Breast epithelium (tissue), 4 donors: ENCODE data around the gene PLPPR1. TPM values are rescaled to one million over a fixed set of nuclear protein-coding genes. Genes with fewer than 3 reads are reported as not detected.

Source experiments
- DNase-seq, 2 donors: peaks; one replicate each; pipeline ENCODE4 v3.0.0-alpha.2; 2019; ENCODE audit warnings: low spot score in 2 of 2
- H3K27ac ChIP-seq, 2 donors: fragments of 200-600 bp; sonication (generic) in 1 of 2; one replicate each; pipeline ENCODE4 v1.5.1; 2016 to 2019; ENCODE audit warnings: mild to moderate bottlenecking in 1 of 2
- H3K27me3 ChIP-seq, 2 donors: fragments of 200-600 bp; sonication (generic) in 1 of 2; one replicate each; pipeline versions ENCODE4 v1.5.1 to v1.6.0; 2017 to 2019; ENCODE audit warnings: control low read depth in 1 of 2, mild to moderate bottlenecking in 1 of 2
- H3K36me3 ChIP-seq: fragments of 200-600 bp; one replicate; pipeline ENCODE4 v1.5.1; 2019
- H3K4me1 ChIP-seq, 2 donors: fragments of 200-600 bp; sonication (generic); one replicate each; pipeline ENCODE4 v1.5.1; 2016 to 2019; ENCODE audit warnings: control low read depth in 1 of 2
- H3K4me3 ChIP-seq, 3 donors: fragments of 200-600 bp; sonication (generic); 1 replicate in 2 of 3; 2 replicates in 1 of 3; pipeline ENCODE4 v1.5.1; 2016 to 2019; ENCODE audit warnings: mild to moderate bottlenecking in 3 of 3, moderate library complexity in 2 of 3
- H3K9me3 ChIP-seq, 2 donors: fragments of 200-600 bp; sonication (generic) in 1 of 2; one replicate each; pipeline ENCODE4 v1.5.1; 2016 to 2019; ENCODE audit warnings: control low read depth in 1 of 2
- POLR2A ChIP-seq: fragments of 450-650 bp; IDR thresholded peaks from one replicate; pipeline ENCODE4 v1.6.1; 2016; ENCODE audit warnings: antibody characterized with exemption, mild to moderate bottlenecking, moderate library complexity
- POLR2AphosphoS5 ChIP-seq, 3 donors: sonication (generic); formaldehyde crosslinking; IDR thresholded peaks; one replicate each; pipeline ENCODE4 v1.6.1; 2017; ENCODE audit warnings: antibody characterized with exemption in 3 of 3
- intact Hi-C: fragments of 100-400 bp; cut with DNase I; formaldehyde crosslinking; loops from one replicate; pipeline ENCODE4 v1.15.1; 2023; ENCODE audit warnings: low total_unique reads
- total RNA-seq, 3 donors: library from RNA; depleted of rRNA; stranded (reverse); fragments of >200 nt; gene quantifications; one replicate each; pipeline ENCODE4 v1.1.0, GENCODE V29; 2016
- TF ChIP-seq, protein P1 (sequence below), 3 donors: fragments of 450-650 bp; IDR thresholded peaks; one replicate each; pipeline ENCODE4 v1.5.1; 2016 to 2017; ENCODE audit warnings: antibody characterized with exemption in 3 of 3, mild to moderate bottlenecking in 3 of 3, moderate library complexity in 3 of 3

PLPPR1 gene
- total RNA-seq, 3 donors from 2014 or later = 0.66 to 2.2 TPM; not detected in 1

DNA sequence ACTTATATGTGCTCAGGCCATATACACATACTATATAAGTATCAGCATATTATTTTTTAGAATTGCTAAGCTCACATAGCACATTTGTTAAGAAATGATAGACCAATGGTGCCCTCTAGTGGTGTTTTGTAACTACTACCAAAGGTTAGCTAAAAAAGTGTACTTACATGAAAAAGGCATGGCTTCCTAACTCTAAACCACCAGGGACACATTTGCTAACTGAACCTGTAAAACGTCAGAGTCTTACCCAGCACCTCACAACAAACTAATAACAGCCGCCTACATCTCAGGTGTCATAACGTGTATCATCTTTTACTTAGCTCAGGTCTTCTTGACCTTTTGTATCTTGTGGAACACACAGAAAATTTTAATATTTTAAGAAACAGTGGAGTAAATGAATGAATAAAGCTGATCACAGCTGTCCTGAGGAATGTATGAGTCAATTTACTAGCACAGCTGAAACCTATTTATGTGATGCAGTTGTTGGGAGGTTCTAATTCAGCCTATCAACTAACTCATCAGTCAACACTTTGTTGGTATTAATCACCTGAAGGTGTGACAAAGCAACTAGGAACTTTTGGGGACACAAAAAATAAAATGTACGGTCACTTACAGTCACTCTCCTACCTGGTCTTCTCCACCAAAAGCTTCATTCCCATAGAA is 283.4 kb downstream of the PLPPR1 start:
- TF ChIP-seq, protein P1, sequence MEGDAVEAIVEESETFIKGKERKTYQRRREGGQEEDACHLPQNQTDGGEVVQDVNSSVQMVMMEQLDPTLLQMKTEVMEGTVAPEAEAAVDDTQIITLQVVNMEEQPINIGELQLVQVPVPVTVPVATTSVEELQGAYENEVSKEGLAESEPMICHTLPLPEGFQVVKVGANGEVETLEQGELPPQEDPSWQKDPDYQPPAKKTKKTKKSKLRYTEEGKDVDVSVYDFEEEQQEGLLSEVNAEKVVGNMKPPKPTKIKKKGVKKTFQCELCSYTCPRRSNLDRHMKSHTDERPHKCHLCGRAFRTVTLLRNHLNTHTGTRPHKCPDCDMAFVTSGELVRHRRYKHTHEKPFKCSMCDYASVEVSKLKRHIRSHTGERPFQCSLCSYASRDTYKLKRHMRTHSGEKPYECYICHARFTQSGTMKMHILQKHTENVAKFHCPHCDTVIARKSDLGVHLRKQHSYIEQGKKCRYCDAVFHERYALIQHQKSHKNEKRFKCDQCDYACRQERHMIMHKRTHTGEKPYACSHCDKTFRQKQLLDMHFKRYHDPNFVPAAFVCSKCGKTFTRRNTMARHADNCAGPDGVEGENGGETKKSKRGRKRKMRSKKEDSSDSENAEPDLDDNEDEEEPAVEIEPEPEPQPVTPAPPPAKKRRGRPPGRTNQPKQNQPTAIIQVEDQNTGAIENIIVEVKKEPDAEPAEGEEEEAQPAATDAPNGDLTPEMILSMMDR (IDR thresholded peaks at IDR 0.05) = peak in 2 of 3 donors; percentile 60 to 63
- TF ChIP-seq POLR2AphosphoS5 (IDR thresholded peaks at IDR 0.05) (no peak), POLR2A (no peak)
- Histone ChIP-seq H3K36me3 (no peaks in the 10 kb centered on the region), H3K27ac (no peak overlapping the region), H3K9me3 (no peaks in the 10 kb centered on the region), H3K4me1 (no peaks in the 10 kb centered on the region), H3K27me3 (no peaks in the 10 kb centered on the region), H3K4me3 (no peak overlapping the region)
- intact Hi-C loops = no loop called here
- DNase-seq = no peak

DNA sequence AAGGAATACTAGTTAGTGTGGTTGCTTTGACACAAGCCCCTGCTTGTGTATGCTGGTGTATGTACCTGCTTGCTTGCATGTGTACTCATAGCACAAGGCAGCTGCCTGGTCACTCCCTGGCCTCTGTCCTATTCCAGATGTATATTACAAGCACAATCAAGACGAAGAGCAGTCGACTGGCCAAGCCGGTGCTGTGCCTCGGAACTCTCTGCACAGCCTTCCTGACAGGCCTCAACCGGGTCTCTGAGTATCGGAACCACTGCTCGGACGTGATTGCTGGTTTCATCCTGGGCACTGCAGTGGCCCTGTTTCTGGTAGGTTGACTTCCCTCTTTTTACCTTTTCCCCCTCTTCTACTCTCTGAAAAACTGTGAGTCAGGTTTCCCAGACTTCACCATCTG is 284.1 kb downstream of the PLPPR1 start:
- DNase-seq = no peak
- no peaks in the 10 kb centered on the region for H3K4me1 ChIP-seq
- H3K27me3 ChIP-seq = no peaks in the 10 kb centered on the region
- intact Hi-C loops = no loop called here
- H3K4me3 ChIP-seq = no peak overlapping the region
- no peak overlapping the region for H3K27ac ChIP-seq
- H3K9me3 ChIP-seq = no peaks in the 10 kb centered on the region
- TF ChIP-seq POLR2AphosphoS5 (IDR thresholded peaks at IDR 0.05) (no peak), POLR2A (no peak)
- TF ChIP-seq, protein P1 (IDR thresholded peaks at IDR 0.05) = no peak
- H3K36me3 ChIP-seq = no peaks in the 10 kb centered on the region

DNA sequence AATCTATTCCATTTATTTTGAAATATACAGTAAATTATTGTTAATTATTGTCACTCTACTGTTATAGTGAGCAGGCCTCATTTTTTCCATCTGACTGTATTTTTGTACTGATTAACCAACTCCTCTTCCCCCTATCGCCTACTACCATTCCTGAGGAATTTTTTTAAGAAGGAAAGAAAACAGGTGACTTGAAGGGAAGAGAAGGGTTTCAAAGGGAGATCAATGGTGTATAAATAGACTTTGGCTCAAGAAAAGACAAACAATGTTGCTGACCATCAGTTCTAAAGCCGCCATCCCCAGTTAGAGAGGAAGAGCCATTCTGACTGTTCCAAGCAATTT is 286.6 kb downstream of the PLPPR1 start:
- no peaks in the 10 kb centered on the region for H3K27me3 ChIP-seq
- H3K36me3 ChIP-seq = no peaks in the 10 kb centered on the region
- H3K4me1 ChIP-seq = no peaks in the 10 kb centered on the region
- H3K9me3 ChIP-seq = no peaks in the 10 kb centered on the region
- TF ChIP-seq POLR2A = no peak
- no peak for TF ChIP-seq POLR2AphosphoS5 (IDR thresholded peaks at IDR 0.05)
- TF ChIP-seq, protein P1 (IDR thresholded peaks at IDR 0.05) = no peak
- no peak overlapping the region for H3K27ac ChIP-seq
- H3K4me3 ChIP-seq = no peak overlapping the region
- no peak for DNase-seq
- intact Hi-C loops = loop anchor here (5.0 kb wide), 1 partner anchor 653 kb away; no protein-coding TSS in a partner anchor

DNA sequence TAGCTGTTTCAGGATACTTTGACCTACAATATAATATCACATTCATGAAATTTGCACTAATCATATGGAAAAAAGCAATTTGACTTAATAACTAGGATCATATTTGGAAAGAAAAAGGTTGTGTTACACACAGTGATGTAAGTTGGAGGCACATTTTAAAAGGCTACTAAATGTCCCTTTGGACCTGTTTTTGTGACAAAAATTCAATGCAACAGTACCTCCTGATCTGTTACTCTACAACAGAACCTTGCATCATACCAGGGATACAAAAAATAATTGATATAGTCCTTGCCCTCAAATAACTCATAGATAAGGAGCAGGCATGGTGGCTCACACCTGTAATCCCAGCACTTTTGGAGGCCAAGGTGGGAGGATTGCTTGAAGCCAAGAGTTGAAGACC is 289.2 kb downstream of the PLPPR1 start:
- TF ChIP-seq, protein P1 (IDR thresholded peaks at IDR 0.05) = no peak
- TF ChIP-seq POLR2A (no peak), POLR2AphosphoS5 (IDR thresholded peaks at IDR 0.05) (no peak)
- H3K4me1 ChIP-seq = no peaks in the 10 kb centered on the region
- intact Hi-C loops = loop anchor here (5.0 kb wide), 1 partner anchor 655 kb away; no protein-coding TSS in a partner anchor
- no peak overlapping the region for H3K27ac ChIP-seq
- no peaks in the 10 kb centered on the region for H3K9me3 ChIP-seq
- DNase-seq = no peak
- no peaks in the 10 kb centered on the region for H3K27me3 ChIP-seq
- no peak overlapping the region for H3K4me3 ChIP-seq
- H3K36me3 ChIP-seq = no peaks in the 10 kb centered on the region

DNA sequence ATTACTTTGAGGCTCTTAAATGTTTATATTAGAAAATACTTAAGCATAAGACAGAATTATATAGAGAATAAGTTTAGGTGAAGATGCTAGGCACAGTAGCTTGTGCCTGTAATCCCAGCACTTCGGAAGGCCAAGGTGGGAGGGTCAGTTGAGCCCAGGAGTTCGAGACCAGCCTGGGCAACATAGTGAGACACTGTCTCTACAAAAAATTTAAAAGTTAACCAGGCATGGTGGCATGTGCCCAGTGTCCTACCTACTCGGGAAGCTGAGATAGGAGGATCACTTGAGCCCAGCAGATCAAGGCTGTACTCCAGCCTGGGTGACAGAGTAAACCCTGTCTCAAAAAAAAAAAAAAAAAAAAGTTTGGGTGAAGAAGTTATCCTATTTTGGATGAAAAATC is 294.6 kb downstream of the PLPPR1 start:
- intact Hi-C loops = no loop called here

More for the DNA sequence above, 294.6 kb downstream of the PLPPR1 start:
- Histone ChIP-seq H3K27ac (no peak overlapping the region), H3K9me3 (no peaks in the 10 kb centered on the region), H3K27me3 (no peaks in the 10 kb centered on the region), H3K4me3 (no peak overlapping the region), H3K36me3 (no peaks in the 10 kb centered on the region), H3K4me1 (no peaks in the 10 kb centered on the region)
- TF ChIP-seq POLR2AphosphoS5 (IDR thresholded peaks at IDR 0.05) = no peak
- DNase-seq = no peak
